HepG2 (cell line): ENCODE measurements around the gene ACACB. TPM values are rescaled to one million over a fixed set of nuclear protein-coding genes. Genes with fewer than 3 reads are reported as not detected.

Source experiments
- ATAC-seq: fragments of 200-7000 bp; cut with Tn5 transposase; 3 replicates; pipeline ENCODE4 v1.9.1; 2020; ENCODE audit warnings: mild to moderate bottlenecking, moderate library complexity
- BruUV-seq: library from RNA; stranded (reverse); fragments of 400-500 nt; replicated peaks from 2 replicates; lab custom pipeline; 2021; lab: Mats Ljungman, UMichigan
- CTCF ChIA-PET: fragments of 300-600 bp; formaldehyde crosslinking; extraction: SDS; loops from one replicate; lab custom pipeline; 2021; ENCODE audit warnings: low total read pairs, inconsistent platforms, low intra/inter-chr PET ratio; lab: Yijun Ruan, JAX
- POLR2A ChIA-PET: fragments of 350-600 bp; sonication (Branson Sonifier 250); formaldehyde crosslinking; loops from one replicate; lab custom pipeline; 2020; ENCODE audit warnings: antibody characterized with exemption, inconsistent platforms; lab: Yijun Ruan, JAX
- DNase-seq: peaks from one replicate; pipeline ENCODE4 v3.0.0-alpha.2; 2015; ENCODE audit warnings: low spot score
- FAIRE-seq: peaks from 3 replicates; lab custom pipeline; 2011; peaks lifted over from hg19 to GRCh38; lab: Jason Lieb, UNC
- H2AFZ ChIP-seq: one replicate; pipeline ENCODE4 v1.6.1; 2011; ENCODE audit warnings: low read length, inconsistent platforms
- H3K27ac ChIP-seq: fragments of 300-600 bp; 3 replicates; pipeline ENCODE4 v1.8.0; 2011; ENCODE audit warnings: mixed run types, mild to moderate bottlenecking, mixed read lengths, low read length, inconsistent platforms; ENCODE audit not compliant: insufficient read depth; ENCODE audit errors: extremely low read length
- H3K27me3 ChIP-seq, 2 experiments: fragments of 200-600 bp in 1 of 2; 2 replicates in 1 of 2; 3 replicates in 1 of 2; pipeline versions ENCODE4 v1.6.0 to v1.8.0; 2011; ENCODE audit warnings: low read length in 2 of 2, mild to moderate bottlenecking in 2 of 2, moderate library complexity in 2 of 2, inconsistent platforms in 1 of 2; ENCODE audit not compliant: insufficient read depth in 2 of 2, control insufficient read depth in 1 of 2
- H3K36me3 ChIP-seq, 2 experiments: fragments of 200-600 bp in 1 of 2; replicated peaks in 1 of 2; 2 replicates in 1 of 2; 3 replicates in 1 of 2; pipeline versions ENCODE4 v1.5.1 to v1.8.0; 2011; ENCODE audit warnings: low read length in 2 of 2, inconsistent platforms in 1 of 2; ENCODE audit not compliant: insufficient read depth in 2 of 2, control insufficient read depth in 1 of 2
- H3K4me1 ChIP-seq: 2 replicates; pipeline ENCODE4 v1.5.1; 2012; ENCODE audit warnings: low read length, inconsistent platforms; ENCODE audit not compliant: insufficient read depth
- H3K4me2 ChIP-seq: 2 replicates; pipeline ENCODE4 v1.6.0; 2011; ENCODE audit warnings: low read depth, low read length, inconsistent platforms
- H3K4me3 ChIP-seq, 3 experiments: fragments of 200-600 bp in 1 of 3; sonication (generic), shearing (Covaris generic) in 1 of 3; replicated peaks in 1 of 3; 2 replicates each; pipeline ENCODE4 v1.5.1; 2011 to 2016; ENCODE audit warnings: low read length in 3 of 3, inconsistent platforms in 2 of 3, low read depth in 2 of 3, mild to moderate bottlenecking in 2 of 3, control low read depth in 1 of 3, mixed read lengths in 1 of 3; ENCODE audit not compliant: insufficient read depth in 1 of 3
- H3K79me2 ChIP-seq: one replicate; pipeline ENCODE4 v1.6.1; 2011; ENCODE audit warnings: low read length, inconsistent platforms; ENCODE audit not compliant: insufficient read depth
- H3K9ac ChIP-seq: 2 replicates; pipeline ENCODE4 v1.6.0; 2011; ENCODE audit warnings: mild to moderate bottlenecking, low read depth, low read length, inconsistent platforms; ENCODE audit not compliant: insufficient read depth
- H3K9me3 ChIP-seq: 2 replicates; pipeline ENCODE4 v1.5.1; 2012; ENCODE audit warnings: mild to moderate bottlenecking, low read length
- H4K20me1 ChIP-seq: 2 replicates; pipeline ENCODE4 v1.6.0; 2011; ENCODE audit warnings: inconsistent platforms, mild to moderate bottlenecking, low read length, moderate library complexity; ENCODE audit not compliant: insufficient read depth
- HCFC1 ChIP-seq: fragments of 150-350 bp; IDR thresholded peaks from 2 replicates; pipeline ENCODE4 v1.6.1; 2014; ENCODE audit warnings: low read depth, low read length
- IRX3 ChIP-seq: sonication (generic); formaldehyde crosslinking; IDR thresholded peaks from 2 replicates; pipeline ENCODE4 v1.8.1; 2023; ENCODE audit warnings: mild to moderate bottlenecking, low read depth, missing genetic modification reagents, borderline replicate concordance
- MAFK ChIP-seq, 2 experiments: IDR thresholded peaks in 1 of 2; conservative IDR thresholded peaks in 1 of 2; 2 replicates each; pipeline ENCODE4 v1.6.1; 2011; ENCODE audit warnings: improper control_type of control experiment in 2 of 2, low read length in 2 of 2
- MIER2 ChIP-seq: IDR thresholded peaks from 2 replicates; pipeline ENCODE4 v1.6.1; 2016; ENCODE audit warnings: missing biosample characterization, missing genetic modification reagents
- MIXL1 ChIP-seq: IDR thresholded peaks from 2 replicates; pipeline ENCODE4 v1.6.1; 2016
- SETDB1 ChIP-seq: sonication (generic); formaldehyde crosslinking; IDR thresholded peaks from 2 replicates; pipeline ENCODE4 v1.5.1; 2020; ENCODE audit warnings: missing genetic modification reagents, mild to moderate bottlenecking, borderline replicate concordance
- SP5 ChIP-seq: IDR thresholded peaks from 2 replicates; pipeline ENCODE4 v1.6.1; 2016; ENCODE audit warnings: low read depth, borderline replicate concordance
- ZNF607 ChIP-seq: sonication (generic); formaldehyde crosslinking; IDR thresholded peaks from 2 replicates; pipeline ENCODE4 v1.5.1; 2020; ENCODE audit warnings: missing genetic modification reagents, mild to moderate bottlenecking, borderline replicate concordance
- ZNF678 ChIP-seq: sonication (generic); formaldehyde crosslinking; IDR thresholded peaks from 2 replicates; pipeline ENCODE4 v1.4.0; 2020; ENCODE audit warnings: mild to moderate bottlenecking, missing genetic modification reagents
- ZNF777 ChIP-seq: sonication (generic); formaldehyde crosslinking; IDR thresholded peaks from 2 replicates; pipeline ENCODE4 v1.4.0; 2020; ENCODE audit warnings: missing genetic modification reagents
- WGBS: methylation state at CpG from one replicate; pipeline ENCODE4 v1.1.6; 2017; ENCODE audit warnings: low lambda C conversion rate; 5-methylcytosine and 5-hydroxymethylcytosine counted together
- in situ Hi-C: cut with HindIII; loops from 2 replicates; pipeline ENCODE4 v1.10.0; 2017; ENCODE audit warnings: low pct_unique_long_range_greater_than_20kb; ENCODE audit not compliant: extremely low pct_ligation_motif_present
- intact Hi-C: fragments of 100-400 bp; cut with micrococcal nuclease; formaldehyde crosslinking; loops from one replicate; pipeline ENCODE4 v1.10.0; 2022; ENCODE audit not compliant: unreplicated experiment
- polyA plus RNA-seq, 8 experiments: library from polyadenylated mRNA; depleted of rRNA in 3 of 8; stranded (reverse) in 7 of 8; unstranded in 1 of 8; fragments of >200 nt; fragmentation: Illumina TruSeq in 4 of 8; extraction: Trizol in 4 of 8; gene quantifications; 2 replicates each; pipeline versions ENCODE4 v1.2.1 to v1.2.3, GENCODE V29; 2011 to 2016; ENCODE audit warnings: low read depth in 4 of 8, missing spikeins in 1 of 8, mixed read lengths in 1 of 8; ENCODE audit not compliant: insufficient read depth in 1 of 8
- total RNA-seq, 5 experiments: library from RNA; depleted of rRNA; stranded (reverse); fragments of >200 nt; fragmentation: Illumina TruSeq; extraction: Trizol; gene quantifications; 2 replicates each; pipeline ENCODE4 v1.2.3, GENCODE V29; 2016; ENCODE audit warnings: low read depth in 1 of 5
- TF ChIP-seq, protein P1 (sequence below): sonication (generic); formaldehyde crosslinking; IDR thresholded peaks from 2 replicates; pipeline ENCODE4 v1.5.1; 2020; ENCODE audit warnings: missing genetic modification reagents, mild to moderate bottlenecking, borderline replicate concordance
- TF ChIP-seq, protein P2 (sequence below): sonication (generic); formaldehyde crosslinking; IDR thresholded peaks from 2 replicates; pipeline ENCODE4 v1.4.0; 2020; ENCODE audit warnings: mild to moderate bottlenecking, missing genetic modification reagents
- TF ChIP-seq, protein P3 (sequence below): sonication (generic); formaldehyde crosslinking; IDR thresholded peaks from 2 replicates; pipeline ENCODE4 v1.4.0; 2020; ENCODE audit warnings: missing genetic modification reagents

ACACB gene
- total and polyA plus RNA-seq, 2 of the 13 experiments (the other 11 are each of a cell fraction or from before 2014, with no cell fraction given), result 6.2 to 8.6 TPM

DNA sequence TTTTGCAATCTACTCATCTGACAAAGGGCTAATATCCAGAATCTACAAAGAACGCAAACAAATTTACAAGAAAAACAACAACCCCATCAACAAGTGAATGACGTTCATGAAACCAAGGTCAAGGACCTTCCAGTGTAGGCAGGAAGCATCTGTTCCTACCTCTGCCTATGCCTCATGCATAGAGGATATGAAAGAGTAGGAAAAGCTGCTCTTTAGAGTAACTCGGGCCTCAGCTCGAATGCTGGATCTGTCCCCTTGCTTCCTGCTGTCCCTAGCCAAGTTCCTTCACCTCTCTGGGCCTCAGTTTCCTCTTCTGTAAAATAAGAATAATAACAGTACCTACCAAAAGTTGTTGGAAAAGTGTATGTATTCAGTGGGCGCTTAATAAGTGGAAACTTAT lies 127.7 kb downstream of the ACACB start:
- H3K4me1 ChIP-seq, result peaks cover 18% of the 10 kb centered on the region
- in situ Hi-C loops (loop anchor here (10.0 kb wide), 1 partner anchor 109 kb away; no protein-coding TSS in a partner anchor), intact Hi-C loops (no loop called here)
- POLR2A ChIA-PET, result no interaction called here
- H3K9me3 ChIP-seq, result no peaks in the 10 kb centered on the region
- H2AFZ ChIP-seq, result no peak overlapping the region
- H3K9ac ChIP-seq, result no peak overlapping the region
- H4K20me1 ChIP-seq, result no peaks in the 10 kb centered on the region
- FAIRE-seq (no peak), ATAC-seq (no peak), DNase-seq (no peak)
- H3K27me3 ChIP-seq, result no peaks in the 10 kb centered on the region
- no peak for TF ChIP-seq MIXL1
- TF ChIP-seq, protein P1, sequence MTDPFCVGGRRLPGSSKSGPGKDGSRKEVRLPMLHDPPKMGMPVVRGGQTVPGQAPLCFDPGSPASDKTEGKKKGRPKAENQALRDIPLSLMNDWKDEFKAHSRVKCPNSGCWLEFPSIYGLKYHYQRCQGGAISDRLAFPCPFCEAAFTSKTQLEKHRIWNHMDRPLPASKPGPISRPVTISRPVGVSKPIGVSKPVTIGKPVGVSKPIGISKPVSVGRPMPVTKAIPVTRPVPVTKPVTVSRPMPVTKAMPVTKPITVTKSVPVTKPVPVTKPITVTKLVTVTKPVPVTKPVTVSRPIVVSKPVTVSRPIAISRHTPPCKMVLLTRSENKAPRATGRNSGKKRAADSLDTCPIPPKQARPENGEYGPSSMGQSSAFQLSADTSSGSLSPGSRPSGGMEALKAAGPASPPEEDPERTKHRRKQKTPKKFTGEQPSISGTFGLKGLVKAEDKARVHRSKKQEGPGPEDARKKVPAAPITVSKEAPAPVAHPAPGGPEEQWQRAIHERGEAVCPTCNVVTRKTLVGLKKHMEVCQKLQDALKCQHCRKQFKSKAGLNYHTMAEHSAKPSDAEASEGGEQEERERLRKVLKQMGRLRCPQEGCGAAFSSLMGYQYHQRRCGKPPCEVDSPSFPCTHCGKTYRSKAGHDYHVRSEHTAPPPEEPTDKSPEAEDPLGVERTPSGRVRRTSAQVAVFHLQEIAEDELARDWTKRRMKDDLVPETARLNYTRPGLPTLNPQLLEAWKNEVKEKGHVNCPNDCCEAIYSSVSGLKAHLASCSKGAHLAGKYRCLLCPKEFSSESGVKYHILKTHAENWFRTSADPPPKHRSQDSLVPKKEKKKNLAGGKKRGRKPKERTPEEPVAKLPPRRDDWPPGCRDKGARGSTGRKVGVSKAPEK (CRISPR knock-in tag), result no peak
- no peak for TF ChIP-seq ZNF777 (CRISPR knock-in tag)
- no peak for TF ChIP-seq HCFC1
- no peak for TF ChIP-seq SP5 (CRISPR knock-in tag)
- TF ChIP-seq MIER2, result no peak
- TF ChIP-seq IRX3 (CRISPR knock-in tag), result no peak
- TF ChIP-seq ZNF607, result no peak
- TF ChIP-seq, protein P2, sequence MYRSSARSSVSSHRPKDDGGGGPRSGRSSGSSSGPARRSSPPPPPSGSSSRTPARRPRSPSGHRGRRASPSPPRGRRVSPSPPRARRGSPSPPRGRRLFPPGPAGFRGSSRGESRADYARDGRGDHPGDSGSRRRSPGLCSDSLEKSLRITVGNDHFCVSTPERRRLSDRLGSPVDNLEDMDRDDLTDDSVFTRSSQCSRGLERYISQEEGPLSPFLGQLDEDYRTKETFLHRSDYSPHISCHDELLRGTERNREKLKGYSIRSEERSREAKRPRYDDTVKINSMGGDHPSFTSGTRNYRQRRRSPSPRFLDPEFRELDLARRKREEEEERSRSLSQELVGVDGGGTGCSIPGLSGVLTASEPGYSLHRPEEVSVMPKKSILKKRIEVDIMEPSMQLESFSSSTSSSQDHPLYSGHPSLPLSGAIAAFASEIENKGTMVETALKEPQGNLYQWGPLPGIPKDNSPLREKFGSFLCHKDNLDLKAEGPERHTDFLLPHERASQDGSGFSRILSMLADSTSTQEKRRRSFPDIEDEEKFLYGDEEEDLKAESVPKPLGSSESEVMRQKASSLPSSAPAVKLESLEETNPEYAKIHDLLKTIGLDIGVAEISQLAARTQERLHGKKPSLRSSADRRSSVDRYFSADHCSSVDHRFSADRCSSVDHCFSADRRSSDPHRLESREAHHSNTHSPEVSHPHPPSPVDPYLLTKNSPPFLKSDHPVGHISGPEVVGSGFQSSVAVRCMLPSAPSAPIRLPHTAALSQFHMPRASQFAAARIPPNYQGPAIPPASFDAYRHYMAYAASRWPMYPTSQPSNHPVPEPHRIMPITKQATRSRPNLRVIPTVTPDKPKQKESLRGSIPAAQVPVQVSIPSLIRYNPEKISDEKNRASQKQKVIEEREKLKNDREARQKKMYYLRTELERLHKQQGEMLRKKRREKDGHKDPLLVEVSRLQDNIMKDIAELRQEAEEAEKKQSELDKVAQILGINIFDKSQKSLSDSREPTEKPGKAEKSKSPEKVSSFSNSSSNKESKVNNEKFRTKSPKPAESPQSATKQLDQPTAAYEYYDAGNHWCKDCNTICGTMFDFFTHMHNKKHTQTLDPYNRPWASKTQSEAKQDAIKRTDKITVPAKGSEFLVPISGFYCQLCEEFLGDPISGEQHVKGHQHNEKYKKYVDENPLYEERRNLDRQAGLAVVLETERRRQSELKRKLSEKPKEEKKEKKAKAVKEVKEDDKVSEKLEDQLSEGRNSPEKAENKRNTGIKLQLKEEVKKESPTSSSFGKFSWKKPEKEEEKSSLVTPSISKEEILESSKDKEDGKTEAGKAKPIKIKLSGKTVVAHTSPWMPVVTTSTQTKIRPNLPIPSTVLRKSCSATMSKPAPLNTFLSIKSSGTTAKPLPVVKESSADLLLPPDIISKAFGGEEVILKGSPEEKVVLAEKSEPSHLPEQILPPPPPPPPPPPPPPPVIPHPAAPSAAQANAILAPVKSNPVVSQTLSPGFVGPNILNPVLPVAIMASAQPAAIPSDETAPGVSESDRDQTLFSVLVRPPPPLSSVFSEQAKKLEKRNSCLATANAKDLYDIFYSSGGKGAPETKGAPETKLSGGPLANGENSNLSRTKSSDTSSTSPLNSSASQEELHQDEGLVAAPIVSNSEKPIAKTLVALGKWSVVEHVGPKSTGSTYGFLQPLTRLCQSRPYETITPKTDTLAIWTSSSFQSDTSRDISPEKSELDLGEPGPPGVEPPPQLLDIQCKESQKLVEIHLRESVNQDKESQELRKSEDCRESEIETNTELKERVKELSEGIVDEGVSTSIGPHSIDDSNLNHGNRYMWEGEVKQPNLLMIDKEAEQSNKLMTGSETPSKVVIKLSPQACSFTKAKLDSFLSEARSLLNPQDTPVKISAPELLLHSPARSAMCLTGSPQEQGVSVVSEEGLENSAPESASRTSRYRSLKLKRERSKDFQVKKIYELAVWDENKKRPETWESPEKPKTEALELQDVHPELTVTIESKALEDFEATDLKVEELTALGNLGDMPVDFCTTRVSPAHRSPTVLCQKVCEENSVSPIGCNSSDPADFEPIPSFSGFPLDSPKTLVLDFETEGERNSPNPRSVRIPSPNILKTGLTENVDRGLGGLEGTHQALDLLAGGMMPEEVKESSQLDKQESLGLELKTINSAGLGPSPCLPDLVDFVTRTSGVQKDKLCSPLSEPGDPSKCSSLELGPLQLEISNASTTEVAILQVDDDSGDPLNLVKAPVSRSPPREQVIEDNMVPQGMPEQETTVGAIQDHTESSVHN (CRISPR knock-in tag), result no peak
- TF ChIP-seq, protein P3, sequence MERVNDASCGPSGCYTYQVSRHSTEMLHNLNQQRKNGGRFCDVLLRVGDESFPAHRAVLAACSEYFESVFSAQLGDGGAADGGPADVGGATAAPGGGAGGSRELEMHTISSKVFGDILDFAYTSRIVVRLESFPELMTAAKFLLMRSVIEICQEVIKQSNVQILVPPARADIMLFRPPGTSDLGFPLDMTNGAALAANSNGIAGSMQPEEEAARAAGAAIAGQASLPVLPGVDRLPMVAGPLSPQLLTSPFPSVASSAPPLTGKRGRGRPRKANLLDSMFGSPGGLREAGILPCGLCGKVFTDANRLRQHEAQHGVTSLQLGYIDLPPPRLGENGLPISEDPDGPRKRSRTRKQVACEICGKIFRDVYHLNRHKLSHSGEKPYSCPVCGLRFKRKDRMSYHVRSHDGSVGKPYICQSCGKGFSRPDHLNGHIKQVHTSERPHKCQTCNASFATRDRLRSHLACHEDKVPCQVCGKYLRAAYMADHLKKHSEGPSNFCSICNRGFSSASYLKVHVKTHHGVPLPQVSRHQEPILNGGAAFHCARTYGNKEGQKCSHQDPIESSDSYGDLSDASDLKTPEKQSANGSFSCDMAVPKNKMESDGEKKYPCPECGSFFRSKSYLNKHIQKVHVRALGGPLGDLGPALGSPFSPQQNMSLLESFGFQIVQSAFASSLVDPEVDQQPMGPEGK (CRISPR knock-in tag), result no peak
- no peak for TF ChIP-seq ZNF678 (CRISPR knock-in tag)
- TF ChIP-seq SETDB1, result no peak
- no peak for TF ChIP-seq MAFK (conservative IDR thresholded peaks at IDR 0.05 in 1 of 2, IDR thresholded peaks at IDR 0.05 in 1 of 2; ENCODE audit: low read length in 2 of 2)
- BruUV-seq, result no TSS peak
- CTCF ChIA-PET, result no interaction called here
- whole genome bisulfite sequencing, result 88% methylated on average over 5 of the region's 5 CpGs
- H3K36me3 ChIP-seq, result peaks cover 5 to 28% of the 10 kb centered on the region in 2 experiments; a peak in 3 of 5 replicates
- no peak overlapping the region for H3K4me3 ChIP-seq
- H3K27ac ChIP-seq, result no peak overlapping the region
- no peaks in the 10 kb centered on the region for H3K79me2 ChIP-seq
- no peak overlapping the region for H3K4me2 ChIP-seq
